GM19372 (cell line): ENCODE data around the gene DIS3L2.

ENCODE experiments used
- ATAC-seq: cut with Tn5 transposase; IDR thresholded peaks from one replicate; pipeline ENCODE4 v1.9.1; 2021; ENCODE audit warnings: mild to moderate bottlenecking, low read depth, moderate library complexity; ENCODE audit not compliant: unreplicated experiment

The DIS3L2 gene

GRCh38 chr2:232338759-232339106 is 377.2 kb downstream of the DIS3L2 start:
- ATAC-seq, result no peak

GRCh38 chr2:232339121-232340081 is 377.9 kb downstream of the DIS3L2 start:
- ATAC-seq, result no peak

GRCh38 chr2:232340171-232340935 is 378.8 kb downstream of the DIS3L2 start:
- ATAC-seq, result no peak

GRCh38 chr2:232341061-232341738 is 379.7 kb downstream of the DIS3L2 start:
- ATAC-seq, result no peak

- no peak for ATAC-seq
Measured at GRCh38 chr2:232341739-232342126, 380.2 kb downstream of the DIS3L2 start.

GRCh38 chr2:232342635-232343565 is 381.4 kb downstream of the DIS3L2 start:
- ATAC-seq, result no peak

- no peak for ATAC-seq
Measured at GRCh38 chr2:232343821-232344220, 382.3 kb downstream of the DIS3L2 start.

- no peak for ATAC-seq
Measured at GRCh38 chr2:232345251-232345650, 383.7 kb downstream of the DIS3L2 start.

GRCh38 chr2:232347369-232347768 is 385.9 kb downstream of the DIS3L2 start:
- no peak for ATAC-seq

- no peak for ATAC-seq
Measured at GRCh38 chr2:232348936-232349335, 387.4 kb downstream of the DIS3L2 start.

GRCh38 chr2:232349546-232349945 is 388.0 kb downstream of the DIS3L2 start:
- ATAC-seq, result no peak

- no peak for ATAC-seq
Measured at GRCh38 chr2:232349946-232350635, 388.6 kb downstream of the DIS3L2 start.

GRCh38 chr2:232350804-232351685 is 389.5 kb downstream of the DIS3L2 start:
- ATAC-seq, result no peak

GRCh38 chr2:232351686-232352510 is 390.4 kb downstream of the DIS3L2 start:
- ATAC-seq, result no peak

- ATAC-seq, result no peak
Measured at GRCh38 chr2:232352511-232353091, 391.1 kb downstream of the DIS3L2 start.

- ATAC-seq, result no peak
Measured at GRCh38 chr2:232353096-232353495, 391.6 kb downstream of the DIS3L2 start.

GRCh38 chr2:232353660-232354059 is 392.1 kb downstream of the DIS3L2 start:
- no peak for ATAC-seq
